ENCODE measurements around the gene EIF2S1. TPM values are rescaled to one million over a fixed set of nuclear protein-coding genes. Genes with fewer than 3 reads are reported as not detected.

Gene EIF2S1
- total and polyA plus RNA-seq, 12 donors = 18.7 to 118 (median 94.3) TPM

DNA sequence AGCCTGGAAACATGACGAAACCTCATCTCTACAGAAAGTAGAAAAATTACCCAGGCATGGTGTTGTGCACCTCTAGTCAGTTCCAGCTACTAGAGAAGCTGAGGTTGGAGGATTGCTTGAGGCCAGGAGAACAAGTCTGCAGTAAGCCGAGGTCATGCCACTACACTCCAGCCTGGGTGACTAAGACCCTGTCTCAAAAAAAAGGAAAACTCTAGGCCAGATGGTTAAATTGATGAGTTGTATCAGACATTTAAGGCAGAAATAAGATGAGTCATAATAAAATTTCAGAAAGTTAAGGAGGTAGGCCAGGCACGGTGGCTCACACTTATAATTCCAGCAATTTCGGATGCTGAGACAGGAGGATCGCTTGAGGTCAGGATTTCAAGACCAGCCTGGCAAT, 10.7 kb downstream of the EIF2S1 start:
- Histone ChIP-seq H3K36me3 (peaks cover 0 to 99% (median 67%) of the 10 kb centered on the region in 9 donors), H3K27me3 (no peaks in the 10 kb centered on the region), H3K27ac (no peak overlapping the region), H3K9me3 (no peaks in the 10 kb centered on the region), H3K4me3 (no peak overlapping the region), H3K4me1 (peaks cover 0 to 17% (median 7%) of the 10 kb centered on the region in 9 donors)
- ATAC-seq (no peak), DNase-seq (no peak)
- TF ChIP-seq, protein P1, sequence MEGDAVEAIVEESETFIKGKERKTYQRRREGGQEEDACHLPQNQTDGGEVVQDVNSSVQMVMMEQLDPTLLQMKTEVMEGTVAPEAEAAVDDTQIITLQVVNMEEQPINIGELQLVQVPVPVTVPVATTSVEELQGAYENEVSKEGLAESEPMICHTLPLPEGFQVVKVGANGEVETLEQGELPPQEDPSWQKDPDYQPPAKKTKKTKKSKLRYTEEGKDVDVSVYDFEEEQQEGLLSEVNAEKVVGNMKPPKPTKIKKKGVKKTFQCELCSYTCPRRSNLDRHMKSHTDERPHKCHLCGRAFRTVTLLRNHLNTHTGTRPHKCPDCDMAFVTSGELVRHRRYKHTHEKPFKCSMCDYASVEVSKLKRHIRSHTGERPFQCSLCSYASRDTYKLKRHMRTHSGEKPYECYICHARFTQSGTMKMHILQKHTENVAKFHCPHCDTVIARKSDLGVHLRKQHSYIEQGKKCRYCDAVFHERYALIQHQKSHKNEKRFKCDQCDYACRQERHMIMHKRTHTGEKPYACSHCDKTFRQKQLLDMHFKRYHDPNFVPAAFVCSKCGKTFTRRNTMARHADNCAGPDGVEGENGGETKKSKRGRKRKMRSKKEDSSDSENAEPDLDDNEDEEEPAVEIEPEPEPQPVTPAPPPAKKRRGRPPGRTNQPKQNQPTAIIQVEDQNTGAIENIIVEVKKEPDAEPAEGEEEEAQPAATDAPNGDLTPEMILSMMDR (IDR thresholded peaks at IDR 0.05) = no peak
- intact Hi-C loops (cut with DNase I) = no loop called here
- WGBS, 2 donors = 85 to 97% methylated on average over 5 of the region's 5 CpGs

DNA sequence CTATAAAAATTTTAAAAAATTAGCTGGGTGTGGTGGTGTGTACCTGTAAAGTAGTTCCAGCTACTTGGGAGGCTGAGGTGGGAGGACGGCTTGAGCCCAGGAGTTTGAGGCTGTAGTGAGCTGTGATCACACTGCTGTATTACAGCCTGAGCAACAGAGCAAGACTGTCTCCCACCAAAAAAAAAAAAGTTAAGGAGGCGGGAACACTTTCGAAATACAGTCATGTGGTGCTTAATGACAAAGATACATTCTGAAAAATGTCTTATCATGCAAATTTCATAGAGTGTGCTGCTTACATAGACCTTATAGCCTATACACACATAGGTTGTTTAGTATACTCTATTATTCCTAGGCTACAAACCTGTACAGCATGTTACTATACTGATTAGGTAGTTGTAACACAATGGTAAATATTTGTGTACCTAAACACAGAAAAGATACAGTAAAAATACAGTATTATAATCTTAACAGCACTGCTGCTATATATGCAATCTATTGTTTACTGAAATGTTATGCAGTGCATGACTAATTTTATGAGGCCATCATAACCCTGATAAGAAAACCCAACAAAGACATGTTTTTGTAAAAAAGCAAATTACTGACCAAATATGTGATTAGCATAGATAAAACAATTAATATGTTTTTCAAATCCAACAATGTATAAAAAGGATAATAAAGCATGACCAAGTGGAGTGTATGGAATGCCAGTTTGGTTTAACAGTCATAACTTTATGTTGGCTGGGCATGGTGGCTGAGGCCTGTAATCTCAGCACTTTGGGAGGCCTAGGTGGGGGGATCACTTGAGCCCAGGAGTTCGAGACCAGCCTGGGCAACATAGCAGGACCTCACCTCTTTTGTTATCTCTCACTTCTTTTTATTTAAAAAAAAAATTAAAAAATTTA, 11.4 kb downstream of the EIF2S1 start:
- H3K27me3 ChIP-seq = no peaks in the 10 kb centered on the region
- no peak overlapping the region for H3K27ac ChIP-seq
- H3K36me3 ChIP-seq = peaks cover 0 to 99% (median 68%) of the 10 kb centered on the region in 9 donors
- peaks cover 0 to 15% (median 7%) of the 10 kb centered on the region in 9 donors for H3K4me1 ChIP-seq
- DNase-seq (no peak), ATAC-seq (no peak)
- intact Hi-C loops (cut with DNase I) = no loop called here
- H3K4me3 ChIP-seq = no peak overlapping the region
- WGBS, 2 donors = 93 to 95% methylated on average over 4 of the region's 4 CpGs
- no peaks in the 10 kb centered on the region for H3K9me3 ChIP-seq
- TF ChIP-seq, protein P1 (IDR thresholded peaks at IDR 0.05) = no peak

DNA sequence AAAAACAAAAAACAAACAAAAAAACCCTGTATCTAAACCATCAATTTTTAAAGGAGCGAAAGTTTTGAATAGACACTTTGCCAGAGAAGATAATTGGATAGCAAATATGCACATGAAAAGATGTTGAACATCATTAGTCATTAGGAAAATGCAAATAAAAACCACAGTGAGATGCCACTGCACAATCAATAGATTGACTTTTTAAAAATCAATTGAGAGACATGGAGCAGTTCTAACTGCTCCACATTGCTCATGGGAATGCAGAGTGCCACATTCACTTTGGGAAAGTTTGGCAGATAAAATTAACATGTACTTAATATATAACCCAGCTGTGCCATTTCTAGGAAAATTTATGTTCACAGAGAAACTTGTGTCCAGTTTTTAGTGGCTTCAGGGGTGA, 12.7 kb downstream of the EIF2S1 start:
- intact Hi-C loops (cut with DNase I) = no loop called here
- no peaks in the 10 kb centered on the region for H3K9me3 ChIP-seq

DNA sequence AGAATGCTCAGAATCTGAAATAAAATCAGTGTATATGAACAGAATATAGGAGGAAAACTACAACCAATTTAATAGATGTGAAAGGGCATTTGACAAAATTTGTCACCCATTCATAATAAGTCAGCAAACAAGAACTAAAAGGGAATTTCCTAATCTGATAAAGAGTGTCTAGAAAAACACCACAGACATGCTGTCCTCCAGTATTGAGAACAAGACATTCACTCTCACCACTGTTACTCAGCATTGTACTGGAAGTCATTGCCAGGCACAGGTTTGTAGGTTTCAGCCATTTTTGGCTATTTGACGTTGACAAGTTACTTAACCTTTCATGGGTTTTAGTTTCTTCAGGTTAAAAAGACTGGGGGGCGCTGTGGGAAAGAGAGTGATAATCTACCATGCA, 13.2 kb downstream of the EIF2S1 start:
- Histone ChIP-seq H3K9me3 (no peaks in the 10 kb centered on the region), H3K4me1 (peaks cover 0 to 15% (median under 1%) of the 10 kb centered on the region in 9 donors), H3K36me3 (peaks cover 0 to 99% (median 65%) of the 10 kb centered on the region in 9 donors), H3K27ac (no peak overlapping the region), H3K27me3 (no peaks in the 10 kb centered on the region), H3K4me3 (no peak overlapping the region)
- TF ChIP-seq, protein P1 (IDR thresholded peaks at IDR 0.05) = no peak
- 80 to 90% methylated on average over 2 of the region's 2 CpGs for WGBS, 2 donors
- DNase-seq (no peak), ATAC-seq (no peak)
- intact Hi-C loops (cut with DNase I) = no loop called here

More for the DNA sequence above, 12.7 kb downstream of the EIF2S1 start:
- no peaks in the 10 kb centered on the region for H3K27me3 ChIP-seq
- DNase-seq (no peak), ATAC-seq (no peak)
- peaks cover 0 to 15% (median 5%) of the 10 kb centered on the region in 9 donors for H3K4me1 ChIP-seq
- H3K4me3 ChIP-seq = no peak overlapping the region
- no peak overlapping the region for H3K27ac ChIP-seq
- TF ChIP-seq, protein P1 (IDR thresholded peaks at IDR 0.05) = no peak
- peaks cover 0 to 99% (median 67%) of the 10 kb centered on the region in 9 donors for H3K36me3 ChIP-seq
- 91 to 98% methylated on average over 1 of the region's 1 CpG for WGBS, 2 donors
